ENCODE data around the gene POU2F3.

The POU2F3 gene

DNA sequence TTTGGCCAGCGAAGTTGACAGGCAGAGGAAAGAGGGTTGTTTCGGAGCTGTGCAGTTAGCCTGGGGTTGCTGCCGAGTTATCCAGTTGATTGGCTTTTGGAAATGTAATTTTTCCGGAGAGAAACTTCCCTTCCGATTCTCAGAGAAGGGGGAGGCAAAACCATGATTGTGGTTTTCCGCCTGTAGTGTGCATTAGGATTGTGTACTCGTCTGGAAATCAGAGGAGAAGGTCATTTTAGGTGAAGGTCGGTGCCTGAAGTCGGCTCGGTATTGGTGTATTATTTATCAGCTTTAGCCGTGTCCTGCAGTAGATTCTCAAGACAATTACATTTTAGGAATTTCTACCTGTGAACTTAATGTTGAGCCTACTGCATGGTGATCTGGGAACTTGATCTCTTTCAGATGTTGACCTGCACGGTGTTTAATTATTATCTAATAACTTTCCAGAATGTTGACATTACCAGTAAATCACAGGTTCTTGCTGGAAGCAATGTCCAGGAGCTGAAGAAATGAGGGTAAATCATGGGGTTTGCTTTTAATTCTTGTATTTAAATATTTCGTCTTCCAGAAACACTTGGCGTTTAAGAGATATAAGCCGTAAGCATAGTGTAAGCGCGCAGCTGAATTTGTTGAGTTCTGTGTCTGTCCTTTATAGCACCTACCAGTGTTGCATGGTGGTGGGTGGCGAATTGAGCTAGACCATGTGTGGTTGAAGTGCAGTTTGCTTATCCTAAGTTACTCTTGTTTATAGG is 97.6 kb downstream of the POU2F3 start:
- Histone ChIP-seq H3K36me3 (no peaks in the 10 kb centered on the region), H3K4me1 (ENCODE audit: control insufficient read depth in 1 of 2, insufficient read depth in 1 of 2, low read depth in 1 of 2, low read length in 1 of 2) (peaks cover 11 to 29% of the 10 kb centered on the region in 2 experiments), H3K9me3 (no peaks in the 10 kb centered on the region), H3K4me3 (ENCODE audit: low read depth in 1 of 2, low read length in 1 of 2) (peak overlapping the region; percentile 59 to 72), H3K27me3 (peaks cover 100% of the 10 kb centered on the region), H3K27ac (no peak overlapping the region)
- TF ChIP-seq, protein P1, sequence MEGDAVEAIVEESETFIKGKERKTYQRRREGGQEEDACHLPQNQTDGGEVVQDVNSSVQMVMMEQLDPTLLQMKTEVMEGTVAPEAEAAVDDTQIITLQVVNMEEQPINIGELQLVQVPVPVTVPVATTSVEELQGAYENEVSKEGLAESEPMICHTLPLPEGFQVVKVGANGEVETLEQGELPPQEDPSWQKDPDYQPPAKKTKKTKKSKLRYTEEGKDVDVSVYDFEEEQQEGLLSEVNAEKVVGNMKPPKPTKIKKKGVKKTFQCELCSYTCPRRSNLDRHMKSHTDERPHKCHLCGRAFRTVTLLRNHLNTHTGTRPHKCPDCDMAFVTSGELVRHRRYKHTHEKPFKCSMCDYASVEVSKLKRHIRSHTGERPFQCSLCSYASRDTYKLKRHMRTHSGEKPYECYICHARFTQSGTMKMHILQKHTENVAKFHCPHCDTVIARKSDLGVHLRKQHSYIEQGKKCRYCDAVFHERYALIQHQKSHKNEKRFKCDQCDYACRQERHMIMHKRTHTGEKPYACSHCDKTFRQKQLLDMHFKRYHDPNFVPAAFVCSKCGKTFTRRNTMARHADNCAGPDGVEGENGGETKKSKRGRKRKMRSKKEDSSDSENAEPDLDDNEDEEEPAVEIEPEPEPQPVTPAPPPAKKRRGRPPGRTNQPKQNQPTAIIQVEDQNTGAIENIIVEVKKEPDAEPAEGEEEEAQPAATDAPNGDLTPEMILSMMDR (IDR thresholded peaks at IDR 0.05), result no peak

DNA sequence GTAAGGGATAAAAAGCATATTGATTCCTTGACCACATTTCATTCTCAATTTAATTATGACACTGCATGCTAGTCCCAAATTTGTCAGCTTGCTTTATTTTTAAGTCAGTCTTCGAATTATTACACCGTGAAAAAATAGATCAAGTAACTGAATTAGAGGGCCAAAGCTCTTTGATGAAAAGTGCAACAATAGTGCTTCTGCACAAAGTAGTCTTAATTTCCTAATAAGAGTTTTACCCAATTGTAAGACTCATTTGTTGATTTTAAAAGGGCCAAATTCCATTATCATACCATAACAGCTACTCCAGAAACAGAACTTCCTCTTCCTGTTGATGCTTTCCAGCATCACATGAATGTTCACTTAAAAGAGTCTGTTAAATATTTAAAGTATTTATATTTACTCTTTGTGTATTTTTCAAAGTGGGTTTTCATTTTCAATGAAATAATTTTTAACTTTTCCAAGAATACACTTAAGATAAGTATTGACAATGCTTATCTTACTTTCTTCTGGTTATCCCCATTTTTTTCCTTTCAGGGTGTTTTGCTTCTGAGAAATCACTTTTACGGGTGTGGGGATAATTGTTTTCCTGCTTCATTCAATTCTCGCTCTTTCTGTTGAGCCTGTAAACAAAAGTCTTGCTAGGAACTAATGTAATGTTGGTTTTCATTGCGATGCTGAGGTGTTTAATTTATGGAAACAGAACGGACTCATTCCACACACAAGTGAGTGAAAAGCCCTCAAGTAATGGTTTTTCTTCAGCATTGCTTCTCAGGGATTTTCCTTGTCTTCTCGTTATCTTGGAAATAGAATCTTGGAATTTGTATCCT is 98.4 kb downstream of the POU2F3 start:
- Histone ChIP-seq H3K4me3 (ENCODE audit: low read depth in 1 of 2, low read length in 1 of 2) (no peak overlapping the region), H3K27me3 (peaks cover 100% of the 10 kb centered on the region)

DNA sequence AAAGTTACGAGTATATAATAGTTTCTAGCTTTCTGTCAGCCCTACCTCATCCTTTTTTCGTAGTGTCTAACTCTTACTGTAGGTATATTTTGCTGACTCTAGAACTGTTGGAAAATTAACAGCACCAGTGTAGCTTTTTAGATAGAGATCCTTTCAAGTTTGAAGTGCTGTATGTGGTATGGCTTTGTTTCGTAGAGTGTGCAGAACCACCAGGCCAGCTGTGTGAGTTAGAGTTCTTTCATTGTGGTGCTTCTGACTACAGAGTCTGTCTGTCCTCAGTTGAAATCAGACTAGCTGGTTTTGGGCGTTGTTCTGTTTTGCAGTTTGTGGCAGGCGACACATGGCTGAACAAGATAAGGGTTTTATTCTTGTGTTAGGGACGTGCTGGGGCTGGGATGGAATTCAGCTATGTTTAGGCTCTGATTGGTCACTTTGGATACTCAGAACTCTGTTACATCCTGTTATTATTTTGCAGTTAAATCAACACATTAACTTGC is 99.5 kb downstream of the POU2F3 start:
- Histone ChIP-seq H3K27me3 (peaks cover 100% of the 10 kb centered on the region), H3K4me3 (ENCODE audit: low read depth in 1 of 2, low read length in 1 of 2) (no peak overlapping the region), H3K36me3 (no peaks in the 10 kb centered on the region), H3K4me1 (ENCODE audit: control insufficient read depth in 1 of 2, insufficient read depth in 1 of 2, low read depth in 1 of 2, low read length in 1 of 2) (peaks cover 11 to 32% of the 10 kb centered on the region in 2 experiments), H3K9me3 (no peaks in the 10 kb centered on the region), H3K27ac (no peak overlapping the region)
- TF ChIP-seq, protein P1 (IDR thresholded peaks at IDR 0.05), result no peak

More for the DNA sequence above, 98.4 kb downstream of the POU2F3 start:
- Histone ChIP-seq H3K9me3 (no peaks in the 10 kb centered on the region), H3K36me3 (no peaks in the 10 kb centered on the region), H3K4me1 (ENCODE audit: control insufficient read depth in 1 of 2, insufficient read depth in 1 of 2, low read depth in 1 of 2, low read length in 1 of 2) (peaks cover 11 to 29% of the 10 kb centered on the region in 2 experiments), H3K27ac (no peak overlapping the region)
- TF ChIP-seq, protein P1 (IDR thresholded peaks at IDR 0.05), result no peak

DNA sequence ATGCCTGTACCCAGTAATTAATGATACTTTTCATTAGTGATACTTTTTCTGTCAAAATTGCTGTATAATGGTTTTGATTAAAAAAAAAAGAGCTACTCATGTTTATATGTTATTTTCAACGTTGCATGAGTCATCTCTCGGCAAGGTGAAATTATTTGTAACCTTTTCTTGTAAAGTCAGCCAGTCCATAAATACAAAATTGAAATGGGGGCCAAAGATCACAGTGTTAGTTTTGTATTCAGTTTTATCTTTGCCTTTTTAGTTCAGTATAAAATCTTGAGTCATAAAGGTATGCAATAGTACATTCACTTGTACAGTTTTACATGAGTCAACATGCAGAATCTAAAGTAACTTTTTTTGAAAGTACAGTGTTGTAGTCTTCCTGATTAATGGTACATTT is 100.6 kb downstream of the POU2F3 start:
- Histone ChIP-seq H3K4me1 (ENCODE audit: control insufficient read depth in 1 of 2, insufficient read depth in 1 of 2, low read depth in 1 of 2, low read length in 1 of 2) (peaks cover 11 to 27% of the 10 kb centered on the region in 2 experiments), H3K27ac (no peak overlapping the region), H3K9me3 (no peaks in the 10 kb centered on the region), H3K4me3 (ENCODE audit: low read depth in 1 of 2, low read length in 1 of 2) (no peak overlapping the region), H3K27me3 (peaks cover 100% of the 10 kb centered on the region), H3K36me3 (no peaks in the 10 kb centered on the region)
- TF ChIP-seq, protein P1 (IDR thresholded peaks at IDR 0.05), result no peak

DNA sequence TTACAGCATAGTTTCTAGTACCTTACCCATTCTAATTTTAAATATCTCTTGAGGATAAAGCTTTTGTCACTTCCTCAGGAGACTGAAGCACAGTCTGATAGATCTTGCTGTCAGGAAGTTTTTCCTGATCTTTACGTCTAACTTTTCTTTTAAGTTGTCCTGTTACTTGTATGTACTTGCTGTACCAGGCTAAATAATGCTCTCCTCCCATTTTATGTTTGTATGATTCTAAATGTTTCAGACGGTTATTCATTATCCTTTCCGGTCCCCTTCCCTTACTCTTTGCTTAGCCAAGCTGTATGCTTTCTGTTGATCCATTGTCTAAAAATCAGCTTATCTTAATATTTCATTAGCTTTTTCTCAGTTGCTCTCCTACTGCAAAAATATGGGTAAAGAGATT is 102.3 kb downstream of the POU2F3 start:
- peaks cover 100% of the 10 kb centered on the region for H3K27me3 ChIP-seq
- no peaks in the 10 kb centered on the region for H3K9me3 ChIP-seq
- peaks cover under 1 to 12% of the 10 kb centered on the region in 2 experiments for H3K4me1 ChIP-seq (ENCODE audit: control insufficient read depth in 1 of 2, insufficient read depth in 1 of 2, low read depth in 1 of 2, low read length in 1 of 2)
- H3K4me3 ChIP-seq (ENCODE audit: low read depth in 1 of 2, low read length in 1 of 2), result no peak overlapping the region
- no peaks in the 10 kb centered on the region for H3K36me3 ChIP-seq
- TF ChIP-seq, protein P1 (IDR thresholded peaks at IDR 0.05), result no peak
- H3K27ac ChIP-seq, result no peak overlapping the region

Data from neutrophil (primary cell).